Activated T-cell treated with anti-CD3 and anti-CD28 coated beads for 1 hour (primary cell): Measurements from ENCODE around the gene PYGB.

Experiments used
- DNase-seq: peaks from one replicate; pipeline ENCODE4 v3.0.0-alpha.2; 2020; ENCODE audit warnings: low read depth

The PYGB gene

GRCh38 chr20:25247956-25248785 is at the start of gene PYGB:
TSS of gene PYGB (plus strand) at chr20:25248085. CDS start at chr20:25248179, 94 bp downstream.
- DNase-seq: peak; percentile 66

DNA sequence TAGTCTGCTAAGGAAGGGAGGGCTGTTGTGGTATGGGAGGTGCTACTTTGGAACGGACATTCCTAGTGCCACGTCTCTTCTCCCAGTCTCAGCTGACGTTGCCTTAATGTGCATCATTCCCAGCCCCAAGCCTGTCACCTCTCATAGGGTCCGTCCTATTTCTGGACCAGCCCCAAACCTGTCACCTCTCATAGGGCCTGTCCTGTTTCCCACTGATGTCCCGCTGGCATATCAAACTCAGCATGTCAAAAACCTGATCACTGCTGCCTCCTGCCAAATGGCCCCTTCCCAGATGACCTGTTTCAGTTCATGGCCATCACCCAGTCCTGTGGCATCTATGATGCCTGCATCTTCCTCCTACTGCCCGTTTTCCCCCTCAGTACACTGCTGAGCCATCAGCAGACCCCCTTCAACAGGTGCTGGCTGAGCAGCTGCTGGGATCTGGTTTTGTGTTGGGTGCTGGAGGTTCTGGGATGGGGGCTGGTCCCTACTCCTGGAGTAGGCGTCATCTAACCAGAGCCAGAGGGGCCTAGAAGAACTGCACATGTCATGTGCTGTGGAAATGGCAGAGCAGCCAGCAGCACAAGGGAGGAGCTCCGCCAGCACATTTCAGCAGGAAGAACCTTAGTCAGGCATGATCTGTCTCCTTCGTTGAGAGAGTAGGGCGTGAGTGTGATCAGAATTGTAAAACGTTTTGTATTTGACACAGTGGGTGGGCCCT is 49.1 kb upstream of the PYGB start:
- DNase-seq: no peak

DNA sequence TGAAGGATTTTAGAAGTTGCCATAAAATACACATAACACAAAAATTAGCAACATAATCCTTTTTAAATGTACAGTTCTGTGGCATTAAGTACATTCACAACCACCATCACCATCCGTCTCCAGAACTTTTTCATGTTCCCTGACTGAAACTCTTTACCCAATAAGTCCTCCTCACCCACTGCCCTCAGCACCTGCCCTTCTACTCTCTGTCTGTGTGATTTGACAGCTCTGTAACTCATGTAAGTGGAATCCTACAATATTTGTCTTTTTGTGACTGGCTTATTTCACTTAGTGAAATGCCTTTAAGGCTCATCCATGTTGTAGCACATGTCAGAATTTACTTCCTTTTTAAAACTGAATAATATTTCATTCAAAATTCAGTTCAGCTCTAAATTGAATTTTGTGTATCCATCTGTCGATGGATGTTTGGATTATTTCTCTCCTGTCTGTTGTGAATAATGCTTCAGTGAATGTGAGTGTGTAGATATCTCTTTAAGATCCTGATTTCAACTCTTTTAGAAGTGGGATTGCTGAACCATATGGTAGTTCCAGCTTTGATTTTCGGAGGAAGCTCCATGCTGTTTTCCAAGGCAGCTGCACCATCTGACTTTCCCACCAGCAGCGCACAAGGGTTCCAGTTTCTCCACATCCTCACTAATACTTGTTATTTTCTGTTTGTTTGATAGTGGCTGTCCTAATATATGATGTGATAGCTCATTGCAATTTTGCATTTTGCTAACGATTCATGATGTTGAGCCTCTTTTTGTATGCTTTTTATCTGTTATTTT is 48.2 kb upstream of the PYGB start:
- DNase-seq: no peak

GRCh38 chr20:25203089-25203488 is 44.8 kb upstream of the PYGB start:
- no peak for DNase-seq

DNA sequence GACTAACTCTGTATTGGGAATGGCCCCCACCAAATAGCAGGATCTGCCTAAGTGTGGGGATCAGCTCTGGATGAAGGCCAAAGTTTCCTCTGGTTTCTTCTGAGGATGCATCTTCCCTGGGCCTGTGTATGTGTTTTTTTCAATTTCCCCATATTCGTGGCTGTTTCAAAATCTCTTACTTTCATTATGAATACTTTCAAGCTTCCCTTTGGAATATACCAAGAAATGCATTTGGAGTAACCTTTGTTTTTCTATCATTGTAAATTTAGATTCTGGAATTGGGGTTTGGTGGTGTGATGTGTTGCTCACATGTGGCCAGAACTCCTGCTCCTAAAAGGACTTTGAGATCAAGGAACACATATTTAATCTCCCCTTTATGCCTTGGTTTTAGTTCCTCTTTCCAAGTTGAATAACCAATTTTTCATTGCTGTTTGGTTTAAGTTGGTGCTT is 44.0 kb upstream of the PYGB start:
- DNase-seq: no peak

DNA sequence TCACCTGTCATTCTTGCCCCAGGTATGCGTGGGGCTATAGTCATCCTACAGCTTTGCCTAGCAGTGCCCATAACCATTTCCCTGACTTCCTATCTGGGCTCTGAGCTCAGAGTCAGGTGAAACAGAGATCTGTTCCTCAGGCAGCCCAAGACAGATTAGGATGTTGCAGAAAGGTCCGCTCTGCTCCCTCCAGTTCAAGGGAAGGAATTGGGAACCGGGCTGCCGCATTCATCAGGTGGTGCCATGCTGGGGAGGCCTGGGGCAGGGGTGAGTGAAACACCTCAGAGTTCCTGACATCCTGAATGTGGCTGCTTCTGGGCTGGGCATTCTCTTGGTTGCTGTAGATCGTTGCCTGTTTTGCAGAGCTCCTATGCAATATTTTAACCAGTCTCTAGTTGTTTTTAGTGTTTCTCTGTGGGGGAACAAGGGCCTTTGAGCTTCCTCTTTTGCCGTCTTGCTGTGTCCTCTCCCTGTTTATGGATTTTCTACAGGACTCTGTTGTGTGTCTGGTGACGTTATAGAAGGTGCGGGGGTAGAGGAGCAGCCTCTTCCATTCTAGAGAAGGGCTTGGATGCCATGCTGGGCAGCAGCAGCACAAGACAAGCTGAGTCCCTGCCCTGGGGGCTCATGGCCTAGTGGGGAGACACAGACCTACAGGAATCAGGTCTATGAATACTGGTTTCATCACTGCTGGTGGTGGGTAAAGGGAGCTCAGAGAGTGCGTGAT is 43.2 kb upstream of the PYGB start:
- DNase-seq: no peak

DNA sequence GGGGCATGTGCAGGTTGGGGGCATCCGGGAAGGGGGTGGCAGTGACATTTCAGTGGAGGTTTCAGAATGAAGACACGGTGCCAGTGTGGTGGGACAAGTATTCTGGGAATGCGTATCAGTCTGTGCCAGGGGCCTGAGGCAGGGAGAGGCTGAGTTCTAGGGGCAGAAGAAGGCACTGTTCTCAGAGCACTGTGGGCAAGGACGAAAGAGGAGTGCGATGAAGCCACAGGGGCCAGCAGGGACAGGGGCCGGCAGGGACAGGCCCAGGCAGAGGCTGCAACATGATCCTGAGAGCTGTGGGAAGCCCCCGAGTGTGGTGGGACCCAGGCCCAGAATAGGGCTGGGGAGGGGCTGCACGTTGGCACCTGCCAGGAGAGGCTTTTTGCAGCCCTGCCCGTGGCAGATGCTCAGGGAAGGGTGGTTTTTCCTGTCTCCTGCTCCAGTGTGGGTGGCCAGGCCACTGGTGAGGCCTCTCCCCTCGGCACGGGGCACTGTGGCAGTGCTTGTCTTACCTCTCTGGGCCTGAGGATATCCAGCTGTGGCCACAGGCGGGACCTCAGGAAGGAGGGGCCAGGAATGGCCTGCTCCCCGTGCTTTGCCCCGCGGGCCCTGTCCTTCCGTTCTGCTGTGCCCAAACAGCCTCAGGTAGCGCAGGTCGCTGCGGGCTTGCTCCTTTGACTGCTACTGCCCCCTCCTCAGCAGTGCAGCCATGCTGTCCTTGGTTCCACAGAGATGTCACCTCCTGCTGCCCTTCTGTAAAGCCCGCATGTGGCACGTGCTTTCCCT is 42.4 kb upstream of the PYGB start:
- DNase-seq: no peak

- DNase-seq: no peak
These were observed 41.9 kb upstream of the PYGB start for GRCh38 chr20:25206063-25206403.

- no peak for DNase-seq
These were observed 41.3 kb upstream of the PYGB start for GRCh38 chr20:25206548-25206947.

GRCh38 chr20:25207149-25207959 is 40.5 kb upstream of the PYGB start:
- no peak for DNase-seq

DNA sequence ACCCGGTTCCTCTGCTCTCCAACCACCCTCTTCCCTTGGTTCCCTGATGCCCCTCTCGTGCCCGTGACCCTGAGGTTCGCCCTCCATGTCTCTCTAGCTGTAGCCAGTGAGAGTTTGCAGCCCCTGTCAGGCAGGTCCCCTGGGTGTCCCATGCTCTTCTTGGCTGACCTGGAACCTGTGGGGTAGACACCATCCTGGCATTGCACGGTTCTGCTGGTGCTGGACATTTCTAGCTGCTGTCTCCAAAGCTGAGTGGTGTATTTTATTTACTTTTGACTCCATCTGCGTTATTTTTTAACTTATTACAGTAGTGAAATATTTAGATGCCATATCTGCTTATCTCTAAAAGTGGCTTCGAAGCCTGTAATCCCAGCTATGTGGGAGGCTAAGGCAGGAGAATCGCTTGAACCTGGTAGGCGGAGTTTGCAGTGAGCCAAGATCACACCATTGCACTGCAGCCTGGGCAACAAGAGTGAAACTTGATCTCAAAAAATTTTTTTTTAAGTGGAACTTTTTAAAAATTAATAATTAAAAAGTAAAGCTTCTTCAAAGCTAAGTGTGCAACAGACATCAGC is 39.8 kb upstream of the PYGB start:
- DNase-seq: no peak

- no peak for DNase-seq
These were observed 38.5 kb upstream of the PYGB start for GRCh38 chr20:25209400-25209799.

DNA sequence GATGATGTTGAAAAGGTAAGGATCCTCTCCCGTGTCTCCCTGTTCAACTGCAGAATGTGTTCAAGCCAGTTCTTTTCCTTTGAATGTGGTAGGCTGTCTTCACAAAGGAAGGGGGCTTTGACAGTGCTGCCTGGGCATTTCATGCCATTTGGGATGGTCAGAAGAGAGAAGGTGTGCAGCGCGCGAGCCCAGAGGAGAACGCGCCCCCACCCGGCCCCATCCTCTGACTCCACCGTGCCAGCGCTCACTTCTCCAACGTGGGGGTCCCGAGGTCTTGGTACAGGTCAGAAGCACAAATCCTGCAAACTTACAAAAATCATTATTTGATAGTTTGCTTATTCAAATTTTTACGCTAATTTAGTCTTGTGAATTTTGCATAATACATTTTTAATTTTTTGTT is 38.0 kb upstream of the PYGB start:
- DNase-seq: no peak

GRCh38 chr20:25211273-25211672 is 36.6 kb upstream of the PYGB start:
- no peak for DNase-seq

GRCh38 chr20:25212242-25212641 is 35.6 kb upstream of the PYGB start:
- DNase-seq: no peak

- no peak for DNase-seq
These were observed 34.1 kb upstream of the PYGB start for GRCh38 chr20:25213566-25214425.

GRCh38 chr20:25214426-25214790 is 33.5 kb upstream of the PYGB start:
- no peak for DNase-seq

- no peak for DNase-seq
These were observed 33.1 kb upstream of the PYGB start for GRCh38 chr20:25214819-25215218.

DNA sequence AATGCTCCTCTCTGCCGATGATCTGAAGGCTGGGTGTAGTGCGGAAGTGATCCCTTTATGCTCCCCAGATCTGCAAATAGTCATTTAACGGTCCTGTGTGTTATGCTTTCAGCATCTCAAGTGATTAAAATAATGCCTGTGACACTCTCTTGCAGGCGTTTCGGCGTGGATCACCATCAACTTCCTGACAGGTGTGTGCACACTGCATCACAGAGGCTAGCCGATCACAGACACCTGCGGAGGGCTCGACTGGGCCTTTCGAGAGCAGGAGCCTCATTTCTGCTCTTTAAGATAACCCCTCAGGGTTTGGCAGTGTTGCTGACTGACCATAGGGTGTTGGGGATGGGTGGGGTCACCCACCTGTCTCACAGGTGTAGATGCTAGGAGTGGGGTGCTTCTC is 32.4 kb upstream of the PYGB start:
- no peak for DNase-seq
